Activated CD8-positive, alpha-beta T cell treated with anti-CD3 and anti-CD28 coated beads for 36 hours (primary cell): ENCODE data around the gene CMTM5. TPM values are rescaled to one million over a fixed set of nuclear protein-coding genes. Genes with fewer than 3 reads are reported as not detected.
"Not testable (repeated sequence)": the region's sequence is repeated elsewhere in the genome, so short reads cannot be mapped to it uniquely, and the experiment has no call there.

Experiments used
- ATAC-seq: fragments of 200-7000 bp; cut with Tn5 transposase; one replicate; pipeline ENCODE4 v1.10.0; 2021; ENCODE audit warnings: mild to moderate bottlenecking, moderate library complexity
- CTCF ChIA-PET: fragments of 350-600 bp; sonication (Branson Sonifier 250); formaldehyde crosslinking; loops from one replicate; lab custom pipeline; 2021; ENCODE audit warnings: antibody characterized with exemption; lab: Charles Lee
- POLR2A ChIA-PET: fragments of 350-600 bp; sonication (Branson Sonifier 250); formaldehyde crosslinking; loops from one replicate; lab custom pipeline; 2021; ENCODE audit warnings: antibody characterized with exemption; lab: Charles Lee
- DNase-seq: peaks from one replicate; pipeline ENCODE4 v3.0.0-alpha.2; 2020
- H3K27ac Mint-ChIP-seq: one replicate; pipeline ENCODE4 v1.8.0; 2021; ENCODE audit warnings: mild to moderate bottlenecking, mixed read lengths
- H3K27me3 Mint-ChIP-seq: one replicate; pipeline ENCODE4 v1.8.0; 2021; ENCODE audit warnings: mixed read lengths
- H3K36me3 Mint-ChIP-seq: one replicate; pipeline ENCODE4 v1.8.0; 2021; ENCODE audit warnings: low read depth, mixed read lengths
- H3K4me1 Mint-ChIP-seq: one replicate; pipeline ENCODE4 v1.8.0; 2021; ENCODE audit warnings: low read depth, mixed read lengths
- H3K4me3 Mint-ChIP-seq: one replicate; pipeline ENCODE4 v1.8.0; 2021; ENCODE audit warnings: mild to moderate bottlenecking, moderate library complexity, mixed read lengths
- H3K9me3 Mint-ChIP-seq: one replicate; pipeline ENCODE4 v1.8.0; 2021; ENCODE audit warnings: mixed read lengths
- intact Hi-C: fragments of 100-400 bp; cut with micrococcal nuclease; formaldehyde crosslinking; loops from one replicate; pipeline ENCODE4 v1.10.0; 2022
- total RNA-seq, 2 experiments: library from RNA; stranded (reverse); gene quantifications; one replicate each; pipeline ENCODE4 v1.2.3, GENCODE V29; 2021
- TF ChIP-seq, protein P1 (sequence below): fragments of 200-600 bp; IDR thresholded peaks from one replicate; pipeline ENCODE4 v1.8.0; 2022; ENCODE audit warnings: antibody characterized with exemption, mild to moderate bottlenecking

CMTM5 gene
- total RNA-seq, 2 experiments from 2014 or later = not detected

DNA sequence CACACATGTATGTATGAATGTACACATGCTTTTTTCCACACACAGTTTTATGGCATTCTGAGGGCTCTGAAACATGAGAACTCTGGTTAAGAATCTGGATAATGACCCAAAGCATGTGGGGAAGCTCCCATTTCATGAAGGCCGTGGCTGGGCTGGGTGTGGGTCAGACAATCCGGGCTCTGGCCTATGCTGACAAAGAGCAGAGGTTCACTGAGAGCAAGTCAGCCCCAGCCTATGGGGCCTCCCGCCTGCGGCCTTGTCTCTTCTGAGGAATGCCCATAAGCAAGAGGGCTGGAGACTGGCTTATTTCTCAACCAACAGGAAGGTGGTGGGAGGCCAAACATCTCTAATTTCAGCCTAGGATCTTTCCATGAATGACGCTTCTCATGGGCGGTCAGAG, 22.7 kb downstream of the CMTM5 start:
- intact Hi-C loops = no loop called here
- no peaks in the 10 kb centered on the region for H3K4me1 Mint-ChIP-seq
- POLR2A ChIA-PET = no interaction called here

DNA sequence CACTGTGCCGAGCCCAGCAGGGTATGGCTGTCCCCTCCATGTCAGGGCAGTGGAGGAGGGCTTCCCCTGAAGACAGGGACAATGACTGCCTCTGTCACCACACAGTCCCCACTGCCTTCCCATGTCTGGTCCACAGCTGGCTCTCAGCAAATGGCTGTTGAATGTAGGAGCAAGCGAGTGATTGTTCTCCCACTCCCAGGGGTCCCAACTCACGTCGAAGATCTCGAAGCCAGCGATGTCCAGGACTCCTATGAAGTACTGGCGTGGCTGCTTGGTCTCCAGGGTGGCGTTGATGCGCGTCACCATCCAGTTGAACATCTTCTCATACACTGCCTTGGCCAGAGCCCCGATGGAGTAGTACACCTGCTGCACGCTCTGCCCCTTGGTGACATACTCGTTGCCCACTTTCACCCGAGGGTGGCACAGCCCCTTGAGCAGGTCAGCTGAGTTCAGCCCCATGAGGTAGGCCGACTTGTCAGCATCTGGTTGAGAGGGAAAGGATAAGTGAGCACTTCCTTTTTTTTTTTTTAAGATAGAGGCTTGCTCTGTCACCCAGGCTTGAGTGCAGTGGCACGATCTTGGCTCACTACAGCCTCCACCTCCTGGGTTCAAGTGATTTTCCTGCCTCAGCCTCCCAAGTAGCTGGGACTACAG, 23.8 kb downstream of the CMTM5 start:
- ATAC-seq, H3K4me3 Mint-ChIP-seq, POLR2A ChIA-PET, H3K9me3 Mint-ChIP-seq, CTCF ChIA-PET, H3K27ac Mint-ChIP-seq, DNase-seq, intact Hi-C loops, H3K27me3 Mint-ChIP-seq, H3K4me1 Mint-ChIP-seq, H3K36me3 Mint-ChIP-seq: not testable (repeated sequence)

More for the DNA sequence above, 22.7 kb downstream of the CMTM5 start:
- H3K36me3 Mint-ChIP-seq = no peaks in the 10 kb centered on the region
- H3K27ac Mint-ChIP-seq = no peak overlapping the region
- no peak overlapping the region for H3K4me3 Mint-ChIP-seq
- TF ChIP-seq, protein P1, sequence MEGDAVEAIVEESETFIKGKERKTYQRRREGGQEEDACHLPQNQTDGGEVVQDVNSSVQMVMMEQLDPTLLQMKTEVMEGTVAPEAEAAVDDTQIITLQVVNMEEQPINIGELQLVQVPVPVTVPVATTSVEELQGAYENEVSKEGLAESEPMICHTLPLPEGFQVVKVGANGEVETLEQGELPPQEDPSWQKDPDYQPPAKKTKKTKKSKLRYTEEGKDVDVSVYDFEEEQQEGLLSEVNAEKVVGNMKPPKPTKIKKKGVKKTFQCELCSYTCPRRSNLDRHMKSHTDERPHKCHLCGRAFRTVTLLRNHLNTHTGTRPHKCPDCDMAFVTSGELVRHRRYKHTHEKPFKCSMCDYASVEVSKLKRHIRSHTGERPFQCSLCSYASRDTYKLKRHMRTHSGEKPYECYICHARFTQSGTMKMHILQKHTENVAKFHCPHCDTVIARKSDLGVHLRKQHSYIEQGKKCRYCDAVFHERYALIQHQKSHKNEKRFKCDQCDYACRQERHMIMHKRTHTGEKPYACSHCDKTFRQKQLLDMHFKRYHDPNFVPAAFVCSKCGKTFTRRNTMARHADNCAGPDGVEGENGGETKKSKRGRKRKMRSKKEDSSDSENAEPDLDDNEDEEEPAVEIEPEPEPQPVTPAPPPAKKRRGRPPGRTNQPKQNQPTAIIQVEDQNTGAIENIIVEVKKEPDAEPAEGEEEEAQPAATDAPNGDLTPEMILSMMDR = no peak
- H3K9me3 Mint-ChIP-seq = no peaks in the 10 kb centered on the region
- CTCF ChIA-PET = no interaction called here
- ATAC-seq = no peak
- H3K27me3 Mint-ChIP-seq = no peaks in the 10 kb centered on the region
- no peak for DNase-seq

DNA sequence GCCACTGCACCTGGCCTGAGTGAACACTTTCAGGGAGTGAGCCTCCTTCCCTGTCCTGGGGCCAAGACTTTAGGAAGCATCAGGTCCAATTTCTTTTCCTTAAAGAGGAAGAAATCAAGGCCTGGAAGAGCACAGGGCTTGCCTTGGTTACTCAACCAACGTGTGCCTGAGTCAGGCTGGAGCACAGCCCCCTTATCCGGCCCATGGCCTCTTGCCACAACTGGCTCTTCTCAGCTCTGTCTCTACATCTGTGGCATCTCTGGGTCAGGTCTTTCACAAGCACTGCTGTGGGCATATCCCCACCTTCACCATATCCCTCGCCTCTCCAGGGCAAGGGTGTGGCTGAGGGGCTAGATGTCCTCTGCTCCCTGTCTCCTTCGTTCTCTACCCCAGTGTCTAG, 24.4 kb downstream of the CMTM5 start:
- Mint-ChIP-seq H3K4me3 (no peak overlapping the region), H3K36me3 (no peaks in the 10 kb centered on the region), H3K27ac (no peak overlapping the region), H3K27me3 (no peaks in the 10 kb centered on the region), H3K9me3 (no peaks in the 10 kb centered on the region), H3K4me1 (no peaks in the 10 kb centered on the region)
- ChIA-PET POLR2A (no interaction called here), CTCF (no interaction called here)
- TF ChIP-seq, protein P1 = no peak
- intact Hi-C loops = no loop called here
- ATAC-seq = no peak
- DNase-seq = no peak

DNA sequence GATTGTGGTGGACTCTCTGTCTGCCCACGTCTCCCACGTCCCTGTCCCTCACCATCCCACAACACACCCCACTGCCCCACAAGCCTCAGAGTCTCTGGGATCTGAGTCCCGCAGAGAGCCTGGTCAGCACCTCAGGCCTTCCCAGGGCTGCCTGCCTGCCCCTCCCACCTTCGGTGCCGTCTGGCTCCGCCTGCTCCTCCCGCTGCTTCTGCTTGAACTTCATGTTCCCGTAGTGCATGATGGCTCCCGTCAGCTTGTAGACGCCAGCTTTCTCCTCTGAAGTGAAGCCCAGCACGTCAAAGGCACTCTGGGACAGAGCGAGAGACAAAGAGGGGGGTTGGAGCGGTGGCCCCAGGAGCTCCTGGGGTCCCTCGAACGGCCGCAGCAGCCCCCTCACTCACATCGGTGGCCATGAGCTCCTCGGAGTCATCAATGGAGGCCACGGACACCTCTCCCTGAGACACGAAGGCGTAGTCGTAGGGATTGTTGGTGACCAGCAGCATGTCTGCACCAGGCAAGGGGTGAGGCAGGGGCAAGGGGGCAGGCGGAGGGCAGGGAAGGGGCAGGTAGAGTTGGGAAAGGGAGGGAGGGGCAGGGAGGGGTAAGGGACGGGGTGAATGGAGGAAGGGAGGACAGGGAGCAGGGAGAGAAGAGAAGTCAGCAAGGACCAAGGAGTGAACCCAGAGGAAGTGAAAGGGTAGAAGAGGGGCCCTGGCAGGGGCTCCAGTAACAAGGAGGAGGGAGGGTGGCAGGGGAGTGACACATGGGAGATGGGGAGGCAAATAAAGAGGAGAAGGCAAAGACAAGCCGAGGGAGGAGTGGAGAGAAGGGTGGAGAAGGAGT, 25.7 kb downstream of the CMTM5 start:
- no peaks in the 10 kb centered on the region for H3K36me3 Mint-ChIP-seq
- CTCF ChIA-PET = no interaction called here

DNA sequence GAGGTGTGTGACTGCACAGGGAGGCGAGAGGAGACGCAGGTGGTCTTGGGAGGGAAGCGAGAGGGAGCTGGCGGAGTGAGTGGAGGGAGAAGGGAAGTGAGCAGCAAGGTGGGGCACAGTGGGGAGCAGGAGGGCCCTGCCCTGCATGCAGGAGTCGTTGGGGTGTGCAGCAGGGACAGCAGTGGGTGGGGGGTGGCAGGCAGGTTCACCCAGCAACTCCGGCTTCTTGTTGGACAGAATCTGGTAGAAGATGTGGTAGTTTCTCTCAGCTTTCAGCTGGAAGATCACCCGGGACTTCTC, 26.2 kb downstream of the CMTM5 start:
- no peak for DNase-seq
- TF ChIP-seq, protein P1 = no peak
- H3K36me3 Mint-ChIP-seq = no peaks in the 10 kb centered on the region
- H3K27ac Mint-ChIP-seq = no peak overlapping the region
- ChIA-PET CTCF (no interaction called here), POLR2A (no interaction called here)
- no peak overlapping the region for H3K4me3 Mint-ChIP-seq
- H3K4me1 Mint-ChIP-seq = no peaks in the 10 kb centered on the region
- H3K27me3 Mint-ChIP-seq = no peaks in the 10 kb centered on the region
- intact Hi-C loops = no loop called here
- no peaks in the 10 kb centered on the region for H3K9me3 Mint-ChIP-seq
- no peak for ATAC-seq

More for the DNA sequence above, 25.7 kb downstream of the CMTM5 start:
- intact Hi-C loops = no loop called here
- H3K4me1 Mint-ChIP-seq = no peaks in the 10 kb centered on the region
- TF ChIP-seq, protein P1 = no peak
- no peak overlapping the region for H3K27ac Mint-ChIP-seq
- DNase-seq = no peak
- ATAC-seq = no peak
- H3K4me3 Mint-ChIP-seq = no peak overlapping the region
- POLR2A ChIA-PET = no interaction called here
- no peaks in the 10 kb centered on the region for H3K9me3 Mint-ChIP-seq
- H3K27me3 Mint-ChIP-seq = no peaks in the 10 kb centered on the region
